ENCODE data around the gene IPO13.
A peak's percentile ranks its signal among the peaks of the same experiment; 100 is the strongest.

IPO13 gene

GRCh38 chr1:43931711-43932660 is 14.8 kb upstream of the IPO13 start:
- DNase-seq: no peak

- DNase-seq: no peak
Measured at GRCh38 chr1:43932786-43933385, 13.9 kb upstream of the IPO13 start.

DNA sequence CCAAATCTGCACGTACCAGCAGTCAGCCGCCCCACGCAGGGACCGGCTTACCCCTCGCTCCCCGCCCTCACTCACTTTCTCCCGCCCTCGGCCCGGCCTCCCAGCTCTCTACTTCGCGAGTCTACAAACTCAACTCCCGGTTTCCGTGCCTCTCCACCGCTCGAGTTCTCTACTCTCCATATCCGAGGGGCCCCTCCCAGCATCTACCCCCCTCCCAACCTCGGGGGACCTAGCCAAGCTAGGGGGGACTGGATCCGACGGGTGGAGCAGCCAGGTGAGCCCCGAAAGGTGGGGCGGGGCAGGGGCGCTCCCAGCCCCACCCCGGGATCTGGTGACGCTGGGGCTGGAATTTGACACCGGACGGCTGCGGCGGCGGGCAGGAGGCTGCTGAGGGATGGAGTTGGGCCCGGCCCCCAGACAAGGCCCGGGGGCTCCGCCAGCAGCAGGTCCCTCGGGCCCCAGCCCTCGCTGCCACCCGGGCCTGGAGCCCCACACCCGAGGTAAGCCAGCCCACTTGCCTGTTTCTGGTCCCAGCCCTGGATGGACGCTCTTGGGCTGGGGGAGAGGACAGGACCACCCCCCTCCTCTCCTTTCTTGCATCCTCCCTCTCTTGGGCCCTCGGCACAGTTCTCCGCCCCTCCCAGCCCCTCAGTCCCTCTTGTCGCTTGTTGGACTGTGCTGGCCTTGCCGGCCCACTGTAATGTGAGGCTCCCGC is 13.2 kb upstream of the IPO13 start, which contains the start of gene ARTN:
TSS of gene ARTN (plus strand) at position 416 of the 715 bp plus-strand sequence. CDS start 1,856 bp downstream, outside the sequence.
- DNase-seq: no peak

DNA sequence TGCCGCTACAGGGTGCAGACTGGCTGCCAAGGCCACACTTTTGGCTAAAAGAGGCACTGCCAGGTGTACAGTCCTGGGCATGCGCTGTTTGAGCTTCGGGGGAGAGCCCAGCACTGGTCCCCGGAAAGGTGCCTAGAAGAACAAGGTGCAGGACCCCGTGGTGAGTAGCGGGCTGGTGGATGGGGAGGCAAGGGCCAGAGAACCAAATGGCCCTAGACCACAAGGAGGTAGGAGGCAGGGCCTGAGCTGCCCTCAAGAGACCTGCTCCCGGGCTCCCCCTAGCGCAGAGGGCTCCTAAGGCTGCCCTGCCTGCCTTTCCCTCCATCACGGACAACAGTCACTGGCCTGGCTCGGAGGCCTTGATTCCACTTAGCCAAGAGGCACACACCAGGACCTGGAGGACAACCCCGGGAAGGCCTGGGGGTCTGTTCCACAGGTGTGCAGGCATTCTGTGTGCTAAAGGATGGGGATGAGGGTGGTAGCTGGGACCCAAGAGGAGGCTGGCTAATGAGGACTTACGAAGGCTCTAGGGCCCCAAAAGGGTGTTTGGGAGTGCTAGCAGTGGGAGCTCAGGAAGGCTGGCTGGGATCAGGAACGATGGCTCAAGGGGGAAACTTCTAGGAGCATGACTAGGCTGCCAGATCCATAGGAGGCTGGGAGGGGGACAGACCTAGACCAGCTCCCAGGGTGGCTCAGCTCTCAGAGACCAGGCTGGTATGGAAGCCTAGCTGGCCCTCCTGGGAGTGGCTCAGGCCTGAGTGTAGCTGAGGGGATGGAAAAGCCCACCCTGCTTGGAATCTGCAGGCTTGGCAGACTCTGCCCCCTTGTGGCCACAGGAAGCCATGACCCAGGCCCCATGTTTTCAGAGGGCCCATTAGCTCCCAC is 12.4 kb upstream of the IPO13 start:
- DNase-seq: peak; percentile 84

DNA sequence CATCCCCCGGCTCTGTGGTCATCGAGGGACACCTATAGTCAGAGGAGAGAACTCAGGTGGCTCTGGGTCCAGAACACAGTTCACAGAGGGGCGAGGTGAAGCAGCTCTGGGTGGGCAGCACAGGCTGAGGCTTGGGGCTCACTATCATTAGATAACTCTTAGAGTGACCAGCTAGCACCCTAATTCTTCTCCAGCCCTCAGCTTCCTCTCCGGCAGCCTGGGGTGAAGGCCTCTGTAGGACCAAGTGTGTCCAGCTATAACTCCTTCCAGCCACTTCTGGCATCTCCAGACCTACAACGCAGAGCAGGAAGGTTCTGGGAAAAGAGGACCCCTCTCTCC is 11.8 kb upstream of the IPO13 start:
- DNase-seq: no peak

DNA sequence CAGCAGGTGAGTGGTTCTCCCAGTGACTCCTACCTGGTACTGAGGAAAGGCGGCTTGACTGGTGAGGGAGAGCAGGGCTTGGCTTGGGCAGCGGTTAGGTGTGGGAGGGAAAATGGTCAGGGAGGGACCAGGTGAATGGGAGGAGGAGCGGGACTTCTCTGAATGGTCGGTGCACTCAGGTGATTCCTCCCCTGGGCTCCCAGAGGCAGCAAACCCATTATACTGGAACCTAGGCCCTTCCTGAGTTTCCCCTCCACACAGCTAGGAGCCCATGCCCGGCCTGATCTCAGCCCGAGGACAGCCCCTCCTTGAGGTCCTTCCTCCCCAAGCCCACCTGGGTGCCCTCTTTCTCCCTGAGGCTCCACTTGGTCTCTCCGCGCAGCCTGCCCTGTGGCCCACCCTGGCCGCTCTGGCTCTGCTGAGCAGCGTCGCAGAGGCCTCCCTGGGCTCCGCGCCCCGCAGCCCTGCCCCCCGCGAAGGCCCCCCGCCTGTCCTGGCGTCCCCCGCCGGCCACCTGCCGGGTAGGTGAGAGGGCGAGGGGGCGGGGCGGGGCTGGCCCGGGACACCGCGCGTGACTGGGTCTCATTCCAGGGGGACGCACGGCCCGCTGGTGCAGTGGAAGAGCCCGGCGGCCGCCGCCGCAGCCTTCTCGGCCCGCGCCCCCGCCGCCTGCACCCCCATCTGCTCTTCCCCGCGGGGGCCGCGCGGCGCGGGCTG is 10.9 kb upstream of the IPO13 start:
- DNase-seq: no peak

GRCh38 chr1:43936431-43937151 is 10.2 kb upstream of the IPO13 start:
- DNase-seq: peak; percentile 48

DNA sequence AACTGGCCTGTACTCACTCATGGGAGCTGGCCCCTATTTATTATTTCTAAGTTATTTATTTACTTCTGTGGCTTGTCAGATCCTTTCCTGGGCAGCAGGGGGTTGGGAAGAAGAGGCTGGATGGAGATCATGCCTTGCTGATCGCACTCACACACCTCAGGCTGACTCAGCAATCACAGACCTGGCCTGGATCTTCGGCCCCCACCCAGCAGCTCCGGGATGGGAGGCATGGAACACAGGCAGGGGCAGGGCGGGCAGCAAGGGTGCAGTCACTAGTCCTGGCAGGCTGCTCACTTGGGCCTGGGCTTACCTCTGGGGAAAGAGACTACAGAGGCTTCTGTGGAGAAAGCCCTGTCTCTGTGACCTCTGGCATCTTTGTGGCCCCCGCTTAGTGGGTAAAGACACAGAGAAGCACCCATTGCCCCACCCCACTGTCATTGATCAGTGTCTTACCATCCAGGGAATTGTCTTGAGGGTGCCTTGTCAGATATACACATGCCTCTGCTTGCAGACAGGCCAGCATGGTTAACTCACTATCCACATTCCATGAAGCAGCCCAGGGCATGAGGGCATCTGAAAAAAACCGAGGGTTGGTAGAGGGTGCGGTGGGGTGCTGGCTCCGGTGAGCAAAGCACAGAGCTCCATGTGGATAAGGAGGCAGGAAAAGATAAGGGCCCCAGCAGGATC is 9.4 kb upstream of the IPO13 start:
- DNase-seq: no peak

- no peak for DNase-seq
Measured at GRCh38 chr1:43938383-43938782, 8.4 kb upstream of the IPO13 start.

GRCh38 chr1:43938892-43939587 is 7.7 kb upstream of the IPO13 start:
- DNase-seq: no peak

DNA sequence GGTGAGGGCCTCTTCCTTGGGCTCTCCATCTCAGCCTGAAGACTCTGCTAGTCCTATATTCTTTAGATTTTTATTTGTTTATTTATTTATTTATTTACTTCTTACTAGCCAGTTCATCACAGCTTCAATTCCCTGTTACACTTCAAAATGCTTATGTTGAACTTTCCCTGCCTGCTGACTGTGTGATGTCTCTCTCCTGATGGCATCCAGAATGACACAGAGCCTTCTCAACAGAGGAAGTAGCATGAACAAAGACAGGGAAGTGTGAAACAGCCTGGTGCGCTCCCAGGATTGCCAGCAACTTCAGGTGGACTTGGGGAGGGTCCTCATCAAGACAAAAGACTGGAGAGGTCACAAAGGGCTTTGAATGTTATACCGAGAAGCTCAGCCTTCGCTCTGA is 4.3 kb upstream of the IPO13 start:
- peak; percentile 32 for DNase-seq

DNA sequence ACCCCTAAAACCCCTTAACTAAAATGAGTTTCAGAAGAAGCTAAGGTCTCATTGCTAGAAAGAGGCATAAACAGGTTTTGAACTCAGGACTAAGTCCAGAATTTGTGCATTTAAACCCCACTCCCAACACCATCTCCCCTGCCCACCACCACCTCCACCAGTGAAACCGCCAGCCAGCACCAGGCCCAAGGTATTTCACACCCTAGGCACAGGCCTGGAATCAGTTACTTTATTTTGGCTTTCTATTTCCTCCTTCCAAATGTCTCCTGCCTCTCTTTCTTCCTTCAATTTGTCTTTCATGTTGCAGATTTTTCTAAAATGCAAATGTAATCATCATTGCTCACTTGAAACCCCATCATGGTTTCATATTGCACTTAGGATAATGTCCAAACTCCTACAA is 1.9 kb upstream of the IPO13 start:
- DNase-seq: no peak

GRCh38 chr1:43945674-43946235 is 995 bp upstream of the IPO13 start:
- DNase-seq: no peak

GRCh38 chr1:43947061-43947873 is 517 bp downstream of the IPO13 start:
- DNase-seq: no peak

- DNase-seq: no peak
Measured at GRCh38 chr1:43947874-43948437, 1.2 kb downstream of the IPO13 start.

- DNase-seq: no peak
Measured at GRCh38 chr1:43949678-43950077, 2.9 kb downstream of the IPO13 start.

- no peak for DNase-seq
Measured at GRCh38 chr1:43951021-43951985, 4.6 kb downstream of the IPO13 start.
